ENCODE data around the gene CDK17.

Gene CDK17

DNA sequence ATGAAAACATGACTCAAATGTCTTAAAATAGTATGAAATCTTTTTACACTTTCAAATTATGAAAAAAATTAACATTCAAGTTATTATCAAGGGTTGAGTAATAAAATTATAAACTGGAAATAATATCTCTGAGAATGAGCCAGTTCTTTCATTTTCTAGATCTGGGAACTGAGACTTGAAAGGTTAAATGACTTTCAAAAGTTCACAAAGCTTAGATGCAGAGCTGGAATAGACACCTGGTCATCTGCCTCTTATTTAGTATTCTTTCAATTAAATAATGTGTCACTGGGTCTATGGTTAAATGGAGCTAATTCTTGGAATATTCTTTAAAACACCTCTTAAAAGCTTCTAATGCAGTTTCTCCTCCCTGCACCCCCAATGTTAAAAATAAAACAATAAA is 86.6 kb downstream of the CDK17 start:
- DNase-seq, result no peak

DNA sequence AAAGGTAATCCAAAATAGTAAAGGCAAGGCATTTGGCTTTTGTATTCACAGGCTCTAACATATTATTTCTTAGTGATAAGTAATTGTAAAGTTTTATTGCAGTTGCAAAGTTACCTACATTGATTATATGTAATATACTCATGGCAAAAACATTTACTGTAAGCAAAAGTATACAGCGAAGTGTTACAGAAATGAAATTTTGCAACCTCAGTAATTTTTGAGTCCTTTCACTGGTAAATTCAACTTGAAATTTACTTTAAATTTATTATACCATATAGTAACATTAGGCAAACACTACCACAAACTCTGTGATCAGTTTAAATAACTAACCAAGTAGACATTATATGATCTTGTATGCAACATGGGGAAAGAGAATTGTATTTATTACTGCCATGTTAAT is 89.0 kb downstream of the CDK17 start:
- no peak for DNase-seq

DNA sequence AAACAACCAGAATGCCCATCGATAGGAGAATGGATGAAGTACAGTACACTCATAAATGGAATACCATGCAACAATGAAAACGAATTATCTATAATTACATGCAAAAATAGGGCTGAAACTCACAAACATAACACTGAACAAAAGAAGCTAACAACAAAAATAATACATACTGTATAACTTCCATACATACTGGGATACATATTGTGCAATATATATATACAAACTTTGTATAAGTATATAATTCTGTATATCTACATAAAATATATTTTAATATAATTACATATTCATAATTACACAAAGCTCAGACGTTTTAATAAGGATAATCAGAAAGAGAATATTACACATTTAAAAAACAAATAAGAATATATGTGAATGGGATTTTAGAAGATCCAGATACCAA is 90.2 kb downstream of the CDK17 start:
- no peak for DNase-seq

DNA sequence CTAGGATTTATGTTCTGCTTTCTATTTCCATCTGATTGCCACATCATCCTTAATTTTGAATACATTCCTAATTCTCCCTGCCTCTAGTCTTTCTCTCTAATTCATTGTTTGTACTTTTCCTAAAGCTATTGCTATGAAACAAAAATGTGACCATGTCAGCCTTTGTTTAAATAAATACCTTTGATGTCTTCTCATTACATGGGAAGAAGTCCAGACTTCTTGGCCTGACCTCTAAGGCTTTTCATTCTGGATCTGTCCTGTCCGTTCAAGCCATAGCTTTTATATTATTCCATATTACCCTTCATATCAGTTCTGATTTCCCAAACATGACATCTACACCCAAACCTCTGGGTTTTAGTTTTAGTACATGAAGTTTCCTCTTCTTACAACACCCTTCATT is 91.4 kb downstream of the CDK17 start:
- no peak for DNase-seq

DNA sequence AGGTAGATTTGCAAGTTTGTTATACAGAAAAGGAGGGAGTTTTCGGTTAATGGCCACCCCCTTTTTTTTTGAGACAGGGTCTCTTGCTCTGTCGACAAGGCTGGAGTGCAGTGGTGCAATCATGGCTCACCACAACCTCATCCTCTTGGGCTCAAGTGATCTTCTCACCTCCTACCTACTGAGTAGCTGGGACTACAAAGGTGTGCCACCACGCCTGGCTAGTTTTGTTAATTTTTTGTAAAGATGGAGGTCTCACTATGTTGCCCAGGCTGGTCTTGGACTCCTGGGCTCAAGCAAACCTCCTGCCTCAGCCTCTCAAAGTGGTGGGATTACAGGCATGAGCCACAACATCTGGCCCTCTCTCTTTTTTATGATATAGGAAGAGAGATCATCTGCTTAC is 94.6 kb downstream of the CDK17 start:
- DNase-seq, result no peak

DNA sequence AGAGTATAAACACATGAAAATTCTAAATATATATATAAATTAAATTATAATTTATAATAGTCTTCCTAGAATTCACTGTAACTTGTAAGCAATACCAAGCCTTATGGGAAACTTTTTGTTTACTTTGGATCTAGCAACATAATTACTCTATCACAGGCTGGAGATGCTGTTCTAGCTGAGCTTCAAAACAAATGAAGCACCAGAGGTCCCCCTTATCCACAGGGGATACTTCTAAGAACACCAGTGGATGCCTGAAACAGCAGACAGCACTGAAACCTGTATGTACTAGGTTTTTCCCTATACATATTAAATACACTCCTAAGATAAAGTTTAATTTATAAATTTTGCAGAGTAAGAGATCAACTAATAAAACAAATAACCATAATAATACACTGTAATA is 96.6 kb downstream of the CDK17 start:
- no peak for DNase-seq

DNA sequence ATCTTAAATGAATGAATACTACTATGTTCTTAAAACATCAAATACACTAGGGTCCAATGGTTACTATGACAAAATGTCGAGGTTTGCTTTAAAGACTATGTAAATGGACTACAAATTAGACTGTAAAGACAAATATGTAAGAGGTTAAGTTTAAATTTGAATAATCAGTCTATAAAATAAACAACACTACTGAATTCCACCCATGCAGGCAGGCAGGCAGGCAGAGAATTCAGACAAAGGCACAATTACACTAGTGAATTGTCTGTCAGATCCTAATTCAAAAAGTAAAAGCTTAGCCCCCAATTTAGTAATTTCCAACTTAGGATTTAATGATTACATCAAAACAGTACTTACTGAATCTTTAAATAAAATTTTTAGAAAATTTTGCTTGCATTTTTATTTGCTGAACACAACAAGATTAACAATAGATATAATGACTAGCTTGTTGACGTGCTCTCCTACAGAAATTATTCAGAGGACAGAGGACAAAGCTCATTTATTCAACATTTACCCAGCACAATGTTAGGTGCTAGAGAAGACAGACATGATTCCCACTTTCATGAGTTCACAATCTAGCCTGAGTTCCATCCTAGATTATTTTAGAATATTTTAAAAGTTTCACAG is 97.4 kb downstream of the CDK17 start:
- no peak for DNase-seq

DNA sequence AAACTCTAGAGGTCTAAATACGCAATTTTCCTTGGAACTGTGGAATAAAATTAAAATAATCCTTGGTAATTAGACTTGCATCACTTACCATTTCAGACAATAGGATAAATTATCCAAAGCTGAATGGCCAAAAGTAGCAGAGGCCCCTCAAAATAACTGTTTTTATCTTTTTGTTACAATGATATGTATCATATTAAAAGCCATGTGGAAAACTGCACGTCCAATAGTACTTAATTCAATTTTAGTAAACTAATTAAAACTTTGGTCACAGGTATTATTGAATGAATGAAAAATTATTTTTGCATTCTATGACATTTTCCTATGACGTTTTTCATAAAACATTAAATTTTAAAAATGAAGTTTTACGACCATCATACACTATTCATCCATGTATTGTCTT is 98.5 kb downstream of the CDK17 start:
- DNase-seq, result no peak

DNA sequence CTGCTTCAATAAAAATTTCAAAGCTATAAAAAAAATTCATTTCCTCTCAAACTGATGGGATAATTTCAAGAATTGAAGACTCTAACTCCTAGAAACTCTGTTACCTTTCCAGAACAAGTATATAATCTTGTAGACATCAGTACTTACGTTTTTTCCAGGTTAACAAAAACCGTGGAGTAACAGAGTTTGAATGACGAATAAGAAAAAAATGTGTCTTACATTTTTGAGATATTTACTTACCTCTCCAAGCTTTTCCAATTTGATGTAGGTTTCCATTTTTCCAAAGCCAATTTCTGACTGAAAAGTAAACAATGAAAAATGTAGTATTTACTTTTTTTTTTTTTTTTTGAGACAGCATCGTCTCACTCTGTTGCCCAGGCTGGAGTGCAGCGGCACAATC is 100.2 kb downstream of the CDK17 start:
- no peak for DNase-seq

DNA sequence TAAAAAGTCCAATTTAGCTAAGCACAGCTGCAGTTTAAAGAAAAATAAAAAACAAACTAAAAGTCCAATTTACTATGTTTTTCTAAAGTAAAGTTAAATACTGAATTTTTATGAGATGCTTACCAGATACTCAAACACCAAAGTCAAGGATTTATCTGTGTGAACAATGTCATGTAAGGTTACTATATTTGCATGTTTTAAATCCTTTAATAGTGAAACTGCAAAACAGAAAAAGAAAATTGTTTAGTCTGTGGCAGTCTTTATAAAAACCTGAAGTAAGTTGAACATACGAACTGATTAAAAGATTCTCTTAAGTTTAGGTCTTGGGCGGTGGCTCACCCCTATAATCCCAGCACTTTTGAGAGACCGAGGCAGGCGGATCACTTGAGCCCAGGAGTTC is 102.7 kb downstream of the CDK17 start:
- DNase-seq, result no peak

DNA sequence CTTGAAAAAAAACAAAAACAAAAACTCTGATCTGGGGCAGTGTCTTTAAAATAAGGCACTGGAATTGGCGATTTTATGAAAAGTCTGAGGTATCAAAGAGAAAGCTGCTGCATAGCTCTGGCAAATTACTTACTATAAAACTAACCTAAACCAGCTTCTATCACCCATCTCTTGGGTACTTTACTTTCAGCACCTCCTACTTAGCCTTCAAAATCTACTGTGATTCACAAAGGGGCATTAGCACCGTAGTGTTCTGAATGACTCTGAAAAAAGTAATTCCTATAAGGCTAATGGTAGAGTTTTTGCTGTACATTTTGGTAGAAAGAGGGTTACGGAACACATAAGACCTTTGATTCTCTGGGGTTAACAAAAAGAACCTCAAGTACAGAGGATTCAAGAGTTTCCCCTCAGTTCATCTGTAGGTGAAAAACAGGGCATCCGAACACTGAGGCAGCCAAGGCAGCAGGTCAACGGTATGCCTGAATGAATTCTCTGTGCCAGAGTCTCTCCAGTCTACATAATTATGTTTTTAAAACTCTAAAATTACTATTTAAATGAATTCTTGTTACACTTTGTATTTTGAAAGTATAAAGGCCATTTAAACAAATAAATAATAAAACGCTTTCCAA is 104.6 kb downstream of the CDK17 start:
- no peak for DNase-seq

DNA sequence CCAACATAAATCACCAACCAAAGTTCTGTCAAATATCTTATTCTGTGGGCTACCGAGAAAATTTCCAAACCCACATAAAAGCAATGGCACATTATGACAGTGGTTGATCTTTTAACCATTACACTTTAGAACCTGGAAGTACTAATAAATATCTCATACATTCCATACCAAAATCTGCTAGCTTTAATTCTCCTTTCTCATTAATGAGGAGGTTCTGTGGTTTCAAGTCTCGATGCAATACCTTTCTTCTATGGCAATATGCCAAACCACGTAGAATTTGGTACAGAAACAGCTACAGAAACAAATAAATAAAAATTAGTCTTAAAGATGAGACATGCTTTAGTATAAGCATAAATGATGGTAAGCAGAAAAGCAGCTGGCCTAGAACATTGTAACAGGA is 105.4 kb downstream of the CDK17 start:
- no peak for DNase-seq

DNA sequence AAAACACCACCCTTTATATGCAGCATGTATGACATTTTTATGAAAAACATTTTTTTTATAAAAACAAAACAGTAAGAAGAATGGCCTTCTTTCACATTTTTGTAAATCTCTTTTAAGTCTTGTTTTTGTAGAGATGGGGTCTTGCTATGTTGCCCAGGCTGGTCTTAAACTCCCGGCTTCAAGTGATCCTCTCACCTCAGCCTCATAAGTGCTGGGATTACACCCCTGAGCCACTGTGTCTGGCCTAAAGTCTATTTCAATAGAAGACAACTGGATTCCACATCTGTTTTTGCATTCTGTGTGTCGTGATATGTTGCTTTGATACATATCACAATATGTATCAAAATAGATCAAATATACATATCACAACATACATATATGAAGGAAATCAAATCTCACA is 107.1 kb downstream of the CDK17 start:
- DNase-seq, result no peak

DNA sequence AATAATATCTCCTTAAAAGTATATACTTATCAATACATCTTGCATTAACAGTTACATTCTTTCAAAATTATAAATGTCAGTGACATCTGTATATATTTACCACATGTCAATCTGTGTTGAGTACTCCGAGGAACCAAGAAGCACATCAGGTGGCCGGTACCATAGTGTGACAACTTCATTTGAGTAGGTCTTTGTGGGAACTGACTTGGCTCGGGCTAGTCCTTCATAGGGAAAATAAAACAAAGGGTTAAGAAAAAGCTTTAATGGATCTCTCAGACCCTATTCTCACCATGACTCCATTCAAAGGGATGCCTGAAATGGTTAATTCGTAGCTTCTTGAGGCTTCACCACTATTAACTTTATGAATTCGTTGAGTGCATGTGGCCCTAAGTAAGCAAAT is 111.2 kb downstream of the CDK17 start:
- DNase-seq, result no peak

DNA sequence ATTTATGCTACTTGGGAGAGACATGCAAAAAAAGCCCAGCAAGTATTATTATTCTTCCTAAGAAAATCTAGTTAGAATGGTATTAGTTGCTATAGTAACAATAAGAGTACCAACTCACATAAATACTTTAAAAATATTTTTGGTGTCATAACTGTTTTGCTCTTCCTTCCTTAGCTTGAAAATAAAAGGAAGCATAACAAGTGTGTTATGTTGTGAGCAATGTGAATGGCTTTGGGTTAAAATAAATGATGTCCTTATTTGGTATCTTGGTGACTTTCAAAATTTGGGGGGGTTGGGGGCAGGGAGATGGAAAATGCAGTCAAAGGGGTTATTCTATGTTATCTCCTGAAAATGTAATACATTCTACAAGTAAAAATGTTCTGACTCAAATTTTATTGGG is 115.1 kb downstream of the CDK17 start:
- no peak for DNase-seq

DNA sequence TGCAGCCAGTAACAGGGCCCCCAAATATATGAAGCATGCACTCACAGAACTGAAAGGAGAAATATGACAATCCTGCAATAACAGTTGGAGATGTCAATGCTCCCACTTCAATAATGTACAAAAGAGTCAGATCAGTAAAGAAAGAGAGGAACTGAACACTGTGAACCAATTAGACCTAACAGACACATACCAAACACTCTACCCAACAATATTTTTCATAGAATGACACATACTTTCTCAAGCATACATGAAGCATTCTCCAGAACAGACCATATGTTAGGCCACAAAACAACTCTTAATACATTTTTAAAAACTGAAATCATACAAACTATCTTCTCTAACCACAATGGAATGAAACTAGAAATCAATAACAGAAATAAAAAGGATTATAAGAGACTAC is 125.9 kb downstream of the CDK17 start:
- DNase-seq, result no peak

DNA sequence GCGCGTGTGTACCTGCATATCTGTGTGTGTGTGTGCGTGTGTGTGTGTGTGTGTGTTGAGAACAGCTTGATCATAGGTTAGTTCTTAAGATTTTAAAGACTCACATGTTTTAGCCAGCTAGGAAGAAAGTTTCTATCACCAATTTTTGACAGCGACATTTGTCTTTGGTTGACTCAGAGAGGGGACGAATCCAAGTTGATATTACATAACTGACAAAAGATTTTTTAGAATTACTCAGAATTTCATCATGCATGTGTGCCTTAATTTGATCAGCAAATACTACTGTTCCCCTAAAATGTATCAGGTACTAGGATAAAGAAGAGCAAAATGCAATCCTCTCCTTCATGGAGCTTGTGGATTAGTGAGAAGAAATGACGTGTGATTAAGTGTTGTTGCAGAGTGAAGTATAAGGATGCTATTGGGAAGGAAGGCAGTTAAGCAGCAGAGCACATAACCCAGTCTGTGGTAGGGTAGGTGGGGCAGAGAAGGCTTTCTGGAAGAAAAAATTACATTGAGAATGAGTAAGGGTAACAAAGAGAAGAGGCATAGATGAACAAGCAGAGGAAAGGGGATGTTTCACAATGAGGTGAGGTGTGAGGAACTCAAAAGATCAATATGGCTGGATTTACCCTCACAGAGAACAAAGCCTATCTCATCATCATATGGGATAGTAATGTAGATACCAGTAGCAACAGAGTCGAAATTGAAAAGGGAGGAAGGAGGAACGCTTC is 128.6 kb downstream of the CDK17 start:
- no peak for DNase-seq

DNA sequence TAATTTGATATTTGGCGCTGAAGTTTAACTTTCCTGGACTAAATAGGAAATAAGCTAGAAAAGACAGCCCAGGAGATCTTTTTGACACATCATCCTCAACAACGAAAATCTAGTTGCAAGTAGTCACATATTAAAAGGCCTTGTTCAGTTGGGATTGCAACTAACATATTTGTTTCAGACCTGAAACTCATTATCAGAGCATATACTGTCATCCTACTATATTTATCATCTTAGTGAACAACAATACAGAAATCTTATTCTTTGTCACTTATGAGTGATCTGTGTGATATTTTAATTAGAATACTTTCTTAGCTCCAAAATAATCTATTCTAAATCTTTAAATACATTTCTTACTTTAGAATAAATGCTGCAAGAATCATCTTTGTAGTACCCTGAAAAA is 134.0 kb downstream of the CDK17 start:
- no peak for DNase-seq

DNA sequence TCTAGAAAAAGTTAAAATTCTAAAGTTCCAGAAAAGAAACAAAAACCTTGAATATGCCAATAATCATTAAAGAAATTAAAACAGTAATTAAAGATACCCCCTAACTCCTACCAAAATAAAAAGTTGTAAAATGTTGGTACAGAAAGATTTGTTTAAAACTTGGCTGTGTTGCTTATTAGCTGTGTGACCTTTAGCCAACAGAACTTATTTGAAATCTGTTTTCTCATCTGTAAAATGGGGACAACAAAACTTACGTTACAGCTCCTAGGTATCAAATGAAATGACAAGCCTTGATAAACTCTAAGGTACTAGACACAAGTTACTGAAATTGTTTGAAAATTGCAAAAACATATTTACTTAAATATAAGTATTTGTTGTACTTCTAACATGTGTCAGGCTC is 134.4 kb downstream of the CDK17 start:
- no peak for DNase-seq

DNA sequence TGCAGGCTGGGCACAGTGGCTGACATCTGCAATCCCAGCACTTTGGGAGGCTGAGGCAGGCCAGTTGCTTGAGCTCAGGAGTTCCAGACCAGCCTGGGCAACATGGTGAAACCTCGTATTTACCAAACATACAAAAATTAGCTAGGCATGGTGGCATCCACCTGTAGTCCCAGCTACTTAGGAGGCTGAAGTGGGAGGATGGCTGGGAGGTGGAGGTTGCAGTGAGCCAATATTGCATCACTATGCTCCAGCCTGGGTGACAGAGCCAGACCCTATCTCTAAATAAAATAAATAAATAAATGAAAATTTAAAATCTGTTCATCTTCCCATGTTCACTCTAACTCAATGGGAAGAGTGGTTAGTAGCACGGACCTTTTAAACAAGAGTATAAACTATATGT is 134.8 kb downstream of the CDK17 start:
- no peak for DNase-seq

DNA sequence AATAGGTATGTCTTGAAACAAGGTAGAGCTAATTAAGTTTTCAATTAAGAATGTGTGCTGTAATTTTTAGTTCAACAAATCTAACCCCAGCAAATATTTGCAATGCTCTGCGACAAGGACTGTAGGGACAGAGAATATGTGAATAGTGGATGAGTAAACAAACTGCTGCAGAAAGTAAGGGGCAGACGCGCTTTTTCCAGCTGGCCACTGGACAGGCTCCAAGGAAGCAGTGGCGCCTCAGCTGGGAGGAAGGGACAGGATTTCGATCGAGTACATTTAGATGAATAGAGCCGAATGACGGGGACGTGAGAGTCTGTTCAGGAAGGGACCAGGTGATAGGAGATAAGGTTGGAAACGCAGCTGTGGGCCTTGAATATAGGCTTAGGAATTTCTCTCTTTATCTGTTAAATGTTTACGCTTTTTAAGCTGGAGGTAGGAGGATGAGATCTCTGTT is 136.8 kb downstream of the CDK17 start:
- no peak for DNase-seq

DNA sequence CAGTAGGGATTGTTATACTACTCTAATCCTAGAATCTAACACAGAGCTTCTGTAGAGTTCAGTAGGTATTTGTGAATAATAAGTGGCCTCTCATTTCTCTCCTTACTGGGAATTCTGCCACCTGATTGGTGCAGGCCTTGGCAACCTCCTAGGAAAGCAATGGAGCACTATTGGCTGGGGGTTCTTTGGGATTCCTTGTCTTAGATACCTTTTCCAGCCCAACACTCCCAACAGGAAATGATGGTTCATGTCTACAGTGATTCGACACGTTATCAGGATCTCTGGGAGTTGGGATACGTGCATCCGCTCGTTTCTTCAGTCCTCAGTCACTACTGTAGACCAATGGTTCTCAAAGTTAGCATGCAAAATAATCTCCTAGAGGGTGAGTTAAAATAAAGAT is 138.7 kb downstream of the CDK17 start:
- no peak for DNase-seq

DNA sequence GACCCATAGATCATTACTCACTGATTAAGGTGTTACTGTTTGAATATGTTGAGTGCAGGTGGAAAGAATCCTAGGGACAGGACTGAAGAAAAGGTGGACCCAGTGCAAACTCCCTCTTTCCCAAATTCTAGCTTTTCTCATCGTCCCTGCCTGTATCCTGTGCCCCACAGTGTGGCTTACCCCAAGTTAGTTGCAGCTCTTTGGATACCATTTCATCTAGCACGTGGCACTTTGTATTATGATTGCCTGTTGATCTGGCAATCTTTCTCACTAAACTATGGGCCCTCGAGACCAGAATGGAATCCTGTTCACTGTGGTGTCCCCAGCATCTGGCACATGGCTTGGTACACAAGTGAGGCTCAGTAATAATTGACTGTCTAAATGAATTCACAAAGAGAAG is 139.6 kb downstream of the CDK17 start:
- no peak for DNase-seq

DNA sequence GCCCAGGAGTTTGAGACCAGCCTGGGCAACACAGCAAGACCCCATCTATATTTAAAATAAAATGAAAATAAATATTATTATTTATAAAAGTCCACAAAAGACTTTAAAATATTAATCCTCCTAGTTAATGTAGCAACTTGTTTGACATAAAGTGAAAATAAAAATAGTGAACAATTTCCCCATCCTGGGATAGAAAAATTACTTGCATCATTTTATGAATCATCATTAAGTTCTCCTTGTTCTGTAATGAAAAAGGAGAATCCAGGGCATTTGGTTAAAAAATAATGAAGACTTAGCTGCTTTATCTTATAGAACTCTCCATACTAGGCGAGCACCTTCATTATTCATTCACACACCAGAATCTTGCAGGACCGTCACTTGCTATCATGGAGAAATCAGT is 140.0 kb downstream of the CDK17 start:
- no peak for DNase-seq

Measured in activated naive CD4-positive, alpha-beta T cell treated with Interleukin-2 at 50 U/mL for 16 hours (primary cell).